C1 segment of cervical spinal cord (tissue), 14 donors: ENCODE measurements around the gene TUFM.
"Not testable (repeated sequence)": the region's sequence is repeated elsewhere in the genome, so short reads cannot be mapped to it uniquely, and the experiment has no call there.

Experiments
- DNase-seq, 14 donors: peaks; one replicate each; lab custom pipeline; 2025; lab: John Stamatoyannopoulos, UW

Gene TUFM

GRCh38 chr16:28839004-28839639 is 7.0 kb downstream of the TUFM start:
- DNase-seq, result no peak

- DNase-seq, result no peak
Measured at GRCh38 chr16:28838558-28838918, 7.6 kb downstream of the TUFM start.

- DNase-seq, result no peak
Measured at GRCh38 chr16:28837672-28838557, 8.2 kb downstream of the TUFM start.

GRCh38 chr16:28836761-28837064 is 9.4 kb downstream of the TUFM start:
- no peak for DNase-seq

GRCh38 chr16:28835864-28836760 is 10.0 kb downstream of the TUFM start:
- DNase-seq, result no peak

GRCh38 chr16:28834873-28835863 is 11.0 kb downstream of the TUFM start:
- no peak for DNase-seq

- DNase-seq, result no peak
Measured at GRCh38 chr16:28834349-28834748, 11.8 kb downstream of the TUFM start.

- no peak for DNase-seq
Measured at GRCh38 chr16:28830531-28830930, 15.6 kb downstream of the TUFM start.

- DNase-seq, result no peak
Measured at GRCh38 chr16:28829747-28830146, 16.4 kb downstream of the TUFM start.

- no peak for DNase-seq
Measured at GRCh38 chr16:28826141-28826540, 20.0 kb downstream of the TUFM start.

GRCh38 chr16:28824717-28824973 is 21.5 kb downstream of the TUFM start:
- no peak for DNase-seq

- DNase-seq, result peak; percentile 71 to 99 (median 94)
Measured at GRCh38 chr16:28823873-28824716, 22.1 kb downstream of the TUFM start.

GRCh38 chr16:28823291-28823872 is 22.8 kb downstream of the TUFM start:
- peak in 1 of 14 donors; percentile 25 for DNase-seq

GRCh38 chr16:28822520-28823290 is 23.4 kb downstream of the TUFM start, which contains the start of gene ATXN2L:
TSS of gene ATXN2L (plus strand) at chr16:28822999. CDS start at chr16:28823260, 261 bp downstream.
- peak; percentile 78 to 98 (median 90) for DNase-seq

- peak in 1 of 14 donors; percentile 39 for DNase-seq
Measured at GRCh38 chr16:28821874-28822519, 24.2 kb downstream of the TUFM start.

- not testable (repeated sequence) for DNase-seq
Measured at GRCh38 chr16:28820546-28820945, 25.6 kb downstream of the TUFM start.

- no peak for DNase-seq
Measured at GRCh38 chr16:28820016-28820415, 26.1 kb downstream of the TUFM start.

GRCh38 chr16:28807445-28808120 is 38.6 kb downstream of the TUFM start:
- not testable (repeated sequence) for DNase-seq
